Esophagus muscularis mucosa (tissue), 4 donors: ENCODE measurements around the gene SPAST. TPM values are rescaled to one million over a fixed set of nuclear protein-coding genes. Genes with fewer than 3 reads are reported as not detected.
"Not testable (repeated sequence)": the region's sequence is repeated elsewhere in the genome, so short reads cannot be mapped to it uniquely, and the experiment has no call there.

Source experiments
- DNase-seq: peaks from one replicate; pipeline ENCODE4 v3.0.0-alpha.2; 2017; ENCODE audit errors: extremely low spot score
- H3K27ac ChIP-seq, 4 donors: fragments of 200-600 bp; sonication (generic); replicated peaks in 1 of 4; 1 replicate in 3 of 4; 2 replicates in 1 of 4; pipeline ENCODE4 v1.5.1; 2016 to 2019; ENCODE audit warnings: mild to moderate bottlenecking in 1 of 4
- H3K27me3 ChIP-seq, 4 donors: fragments of 200-600 bp; sonication (generic); one replicate each; pipeline versions ENCODE4 v1.5.1 to v1.6.0; 2016 to 2019
- H3K36me3 ChIP-seq, 4 donors: fragments of 200-600 bp; sonication (generic); one replicate each; pipeline ENCODE4 v1.5.1; 2016 to 2019
- H3K4me1 ChIP-seq, 4 donors: fragments of 200-600 bp; sonication (generic); one replicate each; pipeline ENCODE4 v1.5.1; 2016 to 2019
- H3K4me3 ChIP-seq, 4 donors: fragments of 200-600 bp; sonication (generic); 1 replicate in 2 of 4; 2 replicates in 2 of 4; pipeline ENCODE4 v1.5.1; 2016 to 2019; ENCODE audit warnings: mild to moderate bottlenecking in 4 of 4, moderate library complexity in 1 of 4
- H3K9me3 ChIP-seq, 4 donors: fragments of 200-600 bp; sonication (generic); 1 replicate in 3 of 4; 2 replicates in 1 of 4; pipeline ENCODE4 v1.5.1; 2016 to 2019
- EP300 ChIP-seq: sonication (generic); formaldehyde crosslinking; IDR thresholded peaks from one replicate; pipeline ENCODE4 v1.6.1; 2017; ENCODE audit warnings: antibody characterized with exemption
- POLR2A ChIP-seq: fragments of 450-650 bp; IDR thresholded peaks from one replicate; pipeline ENCODE4 v1.6.1; 2017; ENCODE audit warnings: antibody characterized with exemption, moderate library complexity, mild to moderate bottlenecking, low read depth
- POLR2AphosphoS5 ChIP-seq, 2 donors: sonication (generic); formaldehyde crosslinking; IDR thresholded peaks; one replicate each; pipeline ENCODE4 v1.6.1; 2017; ENCODE audit warnings: antibody characterized with exemption in 2 of 2
- WGBS: methylation state at CpG from one replicate; pipeline ENCODE4 v1.1.5; 2018; 5-methylcytosine and 5-hydroxymethylcytosine counted together
- intact Hi-C: fragments of 100-400 bp; cut with DNase I; formaldehyde crosslinking; loops from one replicate; pipeline ENCODE4 v1.15.1; 2023
- total RNA-seq, 4 donors: library from RNA; depleted of rRNA; stranded (reverse); fragments of >200 nt; gene quantifications; one replicate each; pipeline versions ENCODE4 v1.1.0 to v1.2.1, GENCODE V29; 2016
- TF ChIP-seq, protein P1 (sequence below), 3 experiments: fragments of 200-600 bp in 2 of 3; fragments of 450-650 bp in 1 of 3; sonication (generic) in 2 of 3; IDR thresholded peaks; one replicate each; pipeline ENCODE4 v1.5.1; 2017 to 2019; ENCODE audit warnings: antibody characterized with exemption in 3 of 3, mild to moderate bottlenecking in 2 of 3, moderate library complexity in 1 of 3

SPAST gene
- total RNA-seq, 4 donors from 2014 or later = 13.3 to 16.6 (median 14.4) TPM

DNA sequence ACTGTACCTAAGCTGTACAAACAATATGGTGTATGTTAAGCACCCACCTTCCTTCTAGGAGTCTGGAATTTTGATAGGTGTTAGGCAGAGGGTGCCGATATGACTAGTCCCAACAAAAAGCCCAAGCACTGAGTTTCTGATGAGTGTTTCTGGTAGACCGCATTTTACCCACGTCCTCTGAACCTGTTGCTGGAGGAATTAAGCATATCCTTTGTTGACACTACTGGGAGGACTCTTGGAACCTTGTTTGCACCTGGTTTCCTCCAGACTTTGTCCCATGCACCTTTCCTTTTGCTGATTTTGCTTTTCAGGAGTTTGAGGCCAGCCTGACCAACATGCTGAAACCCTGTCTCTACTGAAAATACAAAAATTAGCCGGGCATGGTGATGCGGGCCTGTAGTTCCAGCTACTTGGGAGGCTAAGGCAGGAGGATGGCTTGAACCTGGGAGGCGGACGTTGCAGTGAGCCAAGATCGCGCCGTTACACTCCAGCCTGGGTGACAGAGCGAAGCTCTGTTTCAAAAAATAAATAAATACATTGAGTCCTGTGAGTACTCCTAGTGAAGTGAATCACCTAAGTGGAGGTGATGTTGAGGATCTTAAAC, 11.4 kb upstream of the SPAST start:
- H3K9me3 ChIP-seq = no peaks in the 10 kb centered on the region
- no peaks in the 10 kb centered on the region for H3K36me3 ChIP-seq
- H3K27me3 ChIP-seq = no peaks in the 10 kb centered on the region
- 95% methylated on average over 11 of the region's 11 CpGs for WGBS
- intact Hi-C loops = no loop called here
- TF ChIP-seq POLR2A = no peak
- no peak overlapping the region for H3K27ac ChIP-seq
- no peak for DNase-seq
- H3K4me3 ChIP-seq = no peak overlapping the region
- no peaks in the 10 kb centered on the region for H3K4me1 ChIP-seq

GRCh38 chr2:32054583-32054982, 8.8 kb upstream of the SPAST start:
- H3K4me1 ChIP-seq, DNase-seq, H3K27ac ChIP-seq, H3K36me3 ChIP-seq, H3K4me3 ChIP-seq, H3K27me3 ChIP-seq, intact Hi-C loops, H3K9me3 ChIP-seq: not testable (repeated sequence)
- WGBS = 64% methylated on average over 3 of the region's 3 CpGs

DNA sequence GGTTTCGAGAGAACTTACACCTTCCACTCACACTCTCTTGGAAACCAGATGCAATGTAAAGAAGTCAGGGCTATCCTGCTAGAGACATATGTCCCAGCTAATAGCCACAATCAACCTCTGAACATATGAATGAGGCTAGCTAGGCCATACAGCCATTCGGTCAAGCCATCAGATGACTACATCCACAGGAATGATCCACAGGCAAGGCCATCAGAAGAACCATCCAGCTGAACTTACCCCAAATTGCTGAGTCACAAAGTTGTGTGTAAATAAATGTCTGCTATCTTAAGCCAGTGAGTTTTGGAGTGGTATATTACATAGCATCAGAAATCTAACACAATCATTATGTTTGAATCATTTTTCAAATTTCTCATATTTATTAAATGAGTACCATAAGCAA, 5.2 kb upstream of the SPAST start:
- intact Hi-C loops = no loop called here
- 92% methylated on average over 2 of the region's 2 CpGs for WGBS
- Histone ChIP-seq H3K27ac (no peak overlapping the region), H3K4me3 (no peak overlapping the region), H3K36me3 (no peaks in the 10 kb centered on the region), H3K27me3 (no peaks in the 10 kb centered on the region), H3K9me3 (no peaks in the 10 kb centered on the region), H3K4me1 (peaks cover 7 to 11% (median 9%) of the 10 kb centered on the region in 4 donors)
- no peak for DNase-seq
- TF ChIP-seq EP300 (no peak), POLR2A (no peak), POLR2AphosphoS5 (IDR thresholded peaks at IDR 0.05) (no peak)
- TF ChIP-seq, protein P1, sequence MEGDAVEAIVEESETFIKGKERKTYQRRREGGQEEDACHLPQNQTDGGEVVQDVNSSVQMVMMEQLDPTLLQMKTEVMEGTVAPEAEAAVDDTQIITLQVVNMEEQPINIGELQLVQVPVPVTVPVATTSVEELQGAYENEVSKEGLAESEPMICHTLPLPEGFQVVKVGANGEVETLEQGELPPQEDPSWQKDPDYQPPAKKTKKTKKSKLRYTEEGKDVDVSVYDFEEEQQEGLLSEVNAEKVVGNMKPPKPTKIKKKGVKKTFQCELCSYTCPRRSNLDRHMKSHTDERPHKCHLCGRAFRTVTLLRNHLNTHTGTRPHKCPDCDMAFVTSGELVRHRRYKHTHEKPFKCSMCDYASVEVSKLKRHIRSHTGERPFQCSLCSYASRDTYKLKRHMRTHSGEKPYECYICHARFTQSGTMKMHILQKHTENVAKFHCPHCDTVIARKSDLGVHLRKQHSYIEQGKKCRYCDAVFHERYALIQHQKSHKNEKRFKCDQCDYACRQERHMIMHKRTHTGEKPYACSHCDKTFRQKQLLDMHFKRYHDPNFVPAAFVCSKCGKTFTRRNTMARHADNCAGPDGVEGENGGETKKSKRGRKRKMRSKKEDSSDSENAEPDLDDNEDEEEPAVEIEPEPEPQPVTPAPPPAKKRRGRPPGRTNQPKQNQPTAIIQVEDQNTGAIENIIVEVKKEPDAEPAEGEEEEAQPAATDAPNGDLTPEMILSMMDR (IDR thresholded peaks at IDR 0.05) = no peak

DNA sequence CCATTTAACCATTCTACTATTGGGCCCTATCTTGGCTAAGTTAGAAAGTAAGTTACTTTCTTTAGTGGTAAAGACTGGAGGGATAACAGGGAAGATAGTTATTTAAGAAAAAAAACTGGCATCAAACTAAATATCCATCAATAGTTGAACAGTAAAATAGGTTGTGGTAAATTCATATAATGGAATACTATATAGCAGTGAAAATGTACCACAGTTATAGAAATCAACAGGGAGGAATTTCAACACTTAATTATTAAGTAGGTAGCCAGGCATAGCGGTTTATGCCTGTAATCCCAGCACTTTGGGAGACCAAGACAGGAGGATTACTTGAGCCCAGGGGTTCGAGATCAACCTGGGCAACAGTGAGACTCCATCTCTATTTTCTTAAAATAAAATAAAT, 3.1 kb upstream of the SPAST start:
- intact Hi-C loops = loop anchor here (5.0 kb wide), 1 partner anchor 107 kb away; the partner anchor contains the start of gene SLC30A6
- no peaks in the 10 kb centered on the region for H3K36me3 ChIP-seq
- no peak for TF ChIP-seq EP300
- TF ChIP-seq, protein P1 (IDR thresholded peaks at IDR 0.05) = no peak
- no peak for TF ChIP-seq POLR2A
- no peak for TF ChIP-seq POLR2AphosphoS5 (IDR thresholded peaks at IDR 0.05)
- H3K9me3 ChIP-seq = no peaks in the 10 kb centered on the region
- H3K4me3 ChIP-seq = no peak overlapping the region
- DNase-seq = no peak
- H3K4me1 ChIP-seq = peaks cover 15 to 20% (median 18%) of the 10 kb centered on the region in 4 donors
- no peak overlapping the region for H3K27ac ChIP-seq
- H3K27me3 ChIP-seq = no peaks in the 10 kb centered on the region
- WGBS = 95% methylated on average over 2 of the region's 2 CpGs

DNA sequence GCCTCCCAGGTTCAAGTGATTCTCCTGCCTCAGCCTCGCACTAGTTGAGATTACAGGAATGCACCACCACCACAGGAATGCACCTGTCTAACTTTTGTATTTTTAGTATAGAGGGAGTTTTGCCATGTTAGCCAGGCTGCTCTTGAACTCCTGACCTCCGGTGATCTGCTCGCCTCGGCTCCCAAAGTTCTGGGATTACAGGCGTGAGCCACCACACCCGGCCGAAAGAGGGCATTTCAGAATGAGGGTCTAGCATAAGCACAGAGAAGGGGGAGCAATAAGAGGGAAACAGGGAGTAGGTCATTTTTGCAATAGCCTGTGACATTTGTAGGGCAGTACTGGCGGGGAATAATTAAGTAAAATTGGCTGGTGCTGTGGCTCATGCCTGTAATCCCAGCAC, 1.9 kb upstream of the SPAST start:
- TF ChIP-seq POLR2A = no peak
- no peak for TF ChIP-seq POLR2AphosphoS5 (IDR thresholded peaks at IDR 0.05)
- H3K27me3 ChIP-seq = no peaks in the 10 kb centered on the region
- intact Hi-C loops = loop anchor here (5.0 kb wide), 1 partner anchor 106 kb away; the partner anchor contains the start of gene SLC30A6
- H3K27ac ChIP-seq = no peak overlapping the region
- 97% methylated on average over 8 of the region's 8 CpGs for WGBS
- H3K9me3 ChIP-seq = no peaks in the 10 kb centered on the region
- peaks cover 20 to 32% (median 30%) of the 10 kb centered on the region in 4 donors for H3K4me1 ChIP-seq
- no peak for DNase-seq
- no peak overlapping the region for H3K4me3 ChIP-seq
- H3K36me3 ChIP-seq = peaks cover 0 to 6% (median 4%) of the 10 kb centered on the region in 4 donors

DNA sequence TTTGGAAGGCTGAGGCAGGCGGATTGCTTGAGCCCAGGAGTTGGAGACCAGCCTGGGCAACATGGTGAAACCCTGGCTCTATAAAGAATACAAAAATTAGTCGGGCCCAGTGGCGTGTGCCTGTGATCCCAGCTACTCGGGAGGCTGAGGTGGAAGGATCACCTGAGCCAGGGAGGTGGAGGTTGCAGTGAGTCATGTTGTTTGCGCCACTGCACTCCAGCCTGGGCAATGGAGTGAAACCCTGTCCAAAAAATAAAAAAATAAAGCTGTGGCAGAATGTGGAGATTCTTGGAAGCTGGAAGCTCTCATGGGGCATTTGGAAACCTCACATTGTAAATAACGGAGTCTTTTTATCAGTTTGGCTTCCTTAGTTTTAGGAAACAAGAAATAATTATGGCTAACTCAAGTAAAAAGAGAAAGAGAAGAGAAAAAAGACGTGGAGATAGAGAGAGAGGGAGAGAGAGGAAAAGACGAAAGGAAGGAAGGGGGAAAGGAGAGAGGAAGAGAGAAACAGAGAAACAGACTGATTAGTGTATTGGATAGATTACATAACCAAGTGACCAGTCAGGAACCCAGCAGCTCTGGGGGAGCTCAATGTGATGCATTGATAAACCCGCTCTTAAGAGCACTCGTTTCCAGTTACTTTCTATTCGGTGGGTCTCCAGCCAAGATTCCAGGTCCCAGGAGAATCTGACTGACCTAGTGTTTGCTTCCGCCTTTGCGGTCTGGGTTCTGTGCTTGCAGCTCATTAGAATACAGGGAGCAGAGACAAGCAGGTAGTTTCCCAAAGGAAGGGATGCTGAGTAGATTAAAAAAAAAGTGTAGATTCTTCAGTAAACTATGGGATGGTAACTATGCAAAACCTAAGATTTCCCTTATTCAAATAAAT, 1.1 kb upstream of the SPAST start:
- no peaks in the 10 kb centered on the region for H3K9me3 ChIP-seq
- intact Hi-C loops = loop anchor here (2.0 to 5.0 kb wide), 2 partner anchors 21 to 105 kb away; partner anchors contain the start of gene SLC30A6
- H3K27me3 ChIP-seq = no peaks in the 10 kb centered on the region
- peaks cover 20 to 39% (median 32%) of the 10 kb centered on the region in 4 donors for H3K4me1 ChIP-seq
- H3K4me3 ChIP-seq = peak overlapping the region; percentile 76 to 94 (median 84)
- TF ChIP-seq, protein P1 (IDR thresholded peaks at IDR 0.05) = no peak
- no peak for TF ChIP-seq POLR2A
- no peak for TF ChIP-seq POLR2AphosphoS5 (IDR thresholded peaks at IDR 0.05)
- TF ChIP-seq EP300 = no peak
- peaks cover 0 to 7% (median 6%) of the 10 kb centered on the region in 4 donors for H3K36me3 ChIP-seq
- peak overlapping the region; percentile 86 to 93 (median 89) for H3K27ac ChIP-seq
- DNase-seq = no peak
- 57% methylated on average over 13 of the region's 13 CpGs for WGBS
